Testis (tissue), 3 donors: Measurements from ENCODE around the gene FGFBP3. TPM values are rescaled to one million over a fixed set of nuclear protein-coding genes. Genes with fewer than 3 reads are reported as not detected.

ENCODE experiments used
- DNase-seq: peaks from one replicate; pipeline ENCODE4 v3.0.0-alpha.2; 2019
- H3K27ac ChIP-seq, 2 donors: fragments of 200-600 bp; sonication (generic); one replicate each; pipeline ENCODE4 v1.5.1; 2019
- H3K27me3 ChIP-seq: fragments of 200-600 bp; sonication (generic); one replicate; pipeline ENCODE4 v1.5.1; 2019
- H3K36me3 ChIP-seq: fragments of 200-600 bp; sonication (generic); one replicate; pipeline ENCODE4 v1.5.1; 2017; ENCODE audit warnings: low read depth; ENCODE audit errors: missing control alignments
- H3K4me1 ChIP-seq: fragments of 200-600 bp; sonication (generic); one replicate; pipeline ENCODE4 v1.5.1; 2019
- H3K4me3 ChIP-seq, 2 donors: fragments of 200-600 bp; sonication (generic); one replicate each; pipeline ENCODE4 v1.5.1; 2017 to 2019
- H3K9me3 ChIP-seq: fragments of 200-600 bp; sonication (generic); one replicate; pipeline ENCODE4 v1.5.1; 2017
- POLR2A ChIP-seq: fragments of 450-650 bp; IDR thresholded peaks from one replicate; pipeline ENCODE4 v1.6.1; 2017; ENCODE audit warnings: antibody characterized with exemption, mild to moderate bottlenecking, moderate library complexity
- WGBS, 2 donors: methylation state at CpG; one replicate each; pipeline ENCODE4 v1.1.5; 2018; 5-methylcytosine and 5-hydroxymethylcytosine counted together
- intact Hi-C: fragments of 100-400 bp; cut with DNase I; formaldehyde crosslinking; loops from one replicate; pipeline ENCODE4 v1.15.1; 2023; ENCODE audit warnings: low total_unique reads
- polyA plus RNA-seq: library from polyadenylated mRNA; stranded (reverse); fragments of 350-450 nt; fragmentation: Illumina TruSeq; extraction: RNeasy Lipid Tissue Mini Kit (QIAGEN cat#74804); gene quantifications from one replicate; pipeline ENCODE4 v1.2.3, GENCODE V29; 2014; ENCODE audit warnings: low read depth, low replicate concordance; ENCODE audit not compliant: insufficient read depth
- total RNA-seq, 2 donors: library from RNA; depleted of rRNA; stranded (reverse); fragments of >200 nt; gene quantifications; one replicate each; pipeline ENCODE4 v1.2.3, GENCODE V29; 2016
- TF ChIP-seq, protein P1 (sequence below), 3 experiments: fragments of 450-650 bp in 2 of 3; fragments of 200-600 bp in 1 of 3; sonication (generic) in 1 of 3; IDR thresholded peaks; one replicate each; pipeline ENCODE4 v1.5.1; 2016 to 2019; ENCODE audit warnings: antibody characterized with exemption in 3 of 3, mild to moderate bottlenecking in 2 of 3, moderate library complexity in 1 of 3

Gene FGFBP3
- total and polyA plus RNA-seq, 3 donors from 2014 or later: 0.82 to 1.4 (median 0.93) TPM

DNA sequence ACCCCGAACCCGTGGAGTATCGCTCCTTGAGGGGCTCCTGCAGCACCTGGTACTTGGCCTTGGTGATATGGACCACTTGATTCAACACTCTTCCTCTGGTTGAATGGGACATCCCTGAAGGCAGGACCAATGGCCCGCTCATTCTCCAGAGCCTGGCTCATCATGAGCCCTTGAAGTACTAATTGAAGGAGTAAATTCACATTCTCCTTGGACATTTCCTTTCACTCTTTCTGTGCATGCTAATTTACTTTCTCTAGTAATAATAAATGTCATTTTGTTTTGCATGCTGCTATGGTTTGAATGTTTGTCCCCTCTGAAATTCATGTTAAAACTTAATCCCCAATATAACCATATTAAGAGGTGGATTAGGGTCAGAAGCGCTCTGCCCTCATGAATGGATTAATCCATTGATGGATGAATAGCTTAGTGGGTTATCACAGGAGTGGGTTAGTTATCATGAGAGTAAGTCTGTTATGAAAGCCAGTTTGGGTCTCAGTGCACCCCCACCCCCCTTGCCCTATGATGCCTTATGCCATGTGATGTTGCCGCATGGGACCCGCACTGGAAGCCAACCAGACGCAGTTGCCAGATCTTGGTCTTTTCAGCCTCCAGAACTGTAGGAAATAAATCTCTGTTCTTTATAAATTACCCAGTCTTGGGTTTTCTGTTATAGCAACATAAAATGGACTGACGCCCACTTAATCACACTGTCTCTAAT, 23.8 kb downstream of the FGFBP3 start:
- H3K4me1 ChIP-seq: peaks cover 19% of the 10 kb centered on the region
- DNase-seq: no peak
- no peaks in the 10 kb centered on the region for H3K36me3 ChIP-seq
- WGBS, 2 donors: 94 to 96% methylated on average over 9 of the region's 9 CpGs
- H3K27ac ChIP-seq: no peak overlapping the region
- TF ChIP-seq POLR2A: no peak
- TF ChIP-seq, protein P1, sequence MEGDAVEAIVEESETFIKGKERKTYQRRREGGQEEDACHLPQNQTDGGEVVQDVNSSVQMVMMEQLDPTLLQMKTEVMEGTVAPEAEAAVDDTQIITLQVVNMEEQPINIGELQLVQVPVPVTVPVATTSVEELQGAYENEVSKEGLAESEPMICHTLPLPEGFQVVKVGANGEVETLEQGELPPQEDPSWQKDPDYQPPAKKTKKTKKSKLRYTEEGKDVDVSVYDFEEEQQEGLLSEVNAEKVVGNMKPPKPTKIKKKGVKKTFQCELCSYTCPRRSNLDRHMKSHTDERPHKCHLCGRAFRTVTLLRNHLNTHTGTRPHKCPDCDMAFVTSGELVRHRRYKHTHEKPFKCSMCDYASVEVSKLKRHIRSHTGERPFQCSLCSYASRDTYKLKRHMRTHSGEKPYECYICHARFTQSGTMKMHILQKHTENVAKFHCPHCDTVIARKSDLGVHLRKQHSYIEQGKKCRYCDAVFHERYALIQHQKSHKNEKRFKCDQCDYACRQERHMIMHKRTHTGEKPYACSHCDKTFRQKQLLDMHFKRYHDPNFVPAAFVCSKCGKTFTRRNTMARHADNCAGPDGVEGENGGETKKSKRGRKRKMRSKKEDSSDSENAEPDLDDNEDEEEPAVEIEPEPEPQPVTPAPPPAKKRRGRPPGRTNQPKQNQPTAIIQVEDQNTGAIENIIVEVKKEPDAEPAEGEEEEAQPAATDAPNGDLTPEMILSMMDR (IDR thresholded peaks at IDR 0.05): no peak
- H3K4me3 ChIP-seq: no peak overlapping the region
- intact Hi-C loops: no loop called here
- H3K9me3 ChIP-seq: no peaks in the 10 kb centered on the region
- H3K27me3 ChIP-seq: no peaks in the 10 kb centered on the region

DNA sequence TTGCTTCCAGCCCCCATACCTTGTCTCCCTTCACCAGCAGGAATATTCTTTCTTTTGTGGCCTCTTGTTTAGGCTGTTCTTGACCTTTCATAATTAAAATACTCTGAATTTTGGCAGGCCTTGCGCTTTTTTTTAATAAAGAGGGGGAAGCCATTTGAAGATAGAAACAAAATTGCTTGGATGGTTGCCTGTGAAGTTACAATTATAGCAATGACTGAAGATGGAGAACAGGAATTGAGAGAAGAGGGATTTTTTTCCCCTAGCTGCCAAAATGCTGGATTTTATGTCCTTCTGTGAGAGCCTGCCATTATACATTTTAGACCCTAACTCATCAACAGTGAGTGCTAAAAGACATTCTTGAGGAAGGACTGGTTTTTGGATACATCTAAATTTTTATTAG, 24.8 kb downstream of the FGFBP3 start:
- Histone ChIP-seq H3K9me3 (no peaks in the 10 kb centered on the region), H3K27ac (peak overlapping the region in 1 of 2 donors; percentile 57), H3K4me3 (no peak overlapping the region), H3K4me1 (peaks cover 19% of the 10 kb centered on the region), H3K36me3 (no peaks in the 10 kb centered on the region), H3K27me3 (no peaks in the 10 kb centered on the region)
- TF ChIP-seq, protein P1 (IDR thresholded peaks at IDR 0.05): no peak
- no peak for TF ChIP-seq POLR2A
- no peak for DNase-seq
- WGBS, 2 donors: 18 to 20% methylated on average over 1 of the region's 1 CpG
- intact Hi-C loops: no loop called here

DNA sequence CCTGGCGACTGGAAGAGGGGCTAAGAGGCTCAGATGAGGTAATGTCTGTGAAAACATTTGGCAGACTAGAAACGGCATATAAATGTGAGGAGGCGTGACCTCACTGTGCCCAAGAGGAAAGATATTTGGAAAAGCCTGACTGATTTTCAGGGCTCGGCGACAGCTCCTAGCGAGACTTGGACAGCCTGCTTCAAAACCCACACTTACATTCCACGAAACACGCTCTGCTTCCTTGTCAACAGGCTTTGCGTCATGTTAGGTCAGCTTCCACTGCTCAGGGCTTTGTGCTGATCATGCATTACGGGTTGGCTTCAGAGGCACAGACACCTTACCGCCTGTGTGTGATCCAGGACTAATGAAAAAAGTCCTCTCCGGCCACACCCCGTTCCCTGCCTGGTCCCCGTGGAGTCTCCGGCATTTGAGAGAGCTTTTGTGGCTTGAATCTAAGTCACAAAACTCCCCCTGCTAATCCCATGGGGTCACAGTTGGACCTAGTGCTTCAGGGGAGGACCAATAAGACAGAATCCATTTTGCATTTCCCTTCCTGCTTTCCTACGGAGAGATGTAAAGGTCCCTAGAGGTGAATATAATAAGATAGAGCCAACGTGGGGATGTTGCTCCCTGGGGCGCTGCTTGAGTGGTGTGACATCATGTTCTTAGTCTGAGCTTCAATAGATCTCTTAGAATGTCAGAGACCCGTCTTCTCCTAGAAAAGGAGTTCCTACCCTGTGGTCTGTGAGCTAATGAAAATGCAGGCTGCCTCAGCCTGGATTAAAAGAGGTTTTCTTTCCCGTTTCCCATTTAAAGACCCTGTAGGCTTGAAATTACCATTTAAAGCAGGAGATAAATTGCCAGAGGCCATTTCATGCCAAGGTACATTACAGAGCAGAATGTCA, 25.5 kb downstream of the FGFBP3 start:
- H3K4me1 ChIP-seq: peaks cover 19% of the 10 kb centered on the region
- WGBS, 2 donors: 26 to 47% methylated on average over 20 of the region's 20 CpGs
- intact Hi-C loops: no loop called here

DNA sequence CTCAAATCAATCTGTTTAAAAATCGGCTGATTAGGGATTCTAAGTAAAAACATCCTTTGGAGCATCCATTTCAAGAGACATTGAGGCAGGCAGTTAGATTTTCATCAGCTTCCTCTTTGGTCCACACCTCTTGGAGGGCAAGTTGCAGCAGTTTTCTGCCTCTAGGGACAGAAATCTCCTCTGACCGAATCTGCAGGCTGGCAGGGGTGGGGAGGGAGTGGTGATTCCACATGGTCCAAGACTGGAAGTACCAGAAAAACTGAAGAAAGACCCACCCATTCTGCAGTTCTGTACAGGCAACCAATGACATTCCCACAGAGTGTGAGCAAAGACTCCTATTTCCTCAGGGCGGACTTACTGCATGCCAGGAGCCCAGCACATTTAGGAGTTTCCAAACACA, 29.0 kb downstream of the FGFBP3 start:
- no peak for DNase-seq
- Histone ChIP-seq H3K27me3 (no peaks in the 10 kb centered on the region), H3K4me3 (no peak overlapping the region), H3K36me3 (no peaks in the 10 kb centered on the region), H3K27ac (no peak overlapping the region), H3K4me1 (peaks cover 11% of the 10 kb centered on the region), H3K9me3 (no peaks in the 10 kb centered on the region)
- intact Hi-C loops: no loop called here
- WGBS, 2 donors: 40 to 52% methylated on average over 3 of the region's 3 CpGs
- TF ChIP-seq, protein P1 (IDR thresholded peaks at IDR 0.05): no peak
- TF ChIP-seq POLR2A: no peak

More for the DNA sequence above, 25.5 kb downstream of the FGFBP3 start:
- peak; percentile 30 for DNase-seq
- no peaks in the 10 kb centered on the region for H3K9me3 ChIP-seq
- TF ChIP-seq POLR2A: no peak
- TF ChIP-seq, protein P1 (IDR thresholded peaks at IDR 0.05): no peak
- H3K27me3 ChIP-seq: no peaks in the 10 kb centered on the region
- no peaks in the 10 kb centered on the region for H3K36me3 ChIP-seq
- H3K27ac ChIP-seq: peak overlapping the region in 1 of 2 donors; percentile 57
- no peak overlapping the region for H3K4me3 ChIP-seq
